Ishikawa (cell line): Measurements from ENCODE around the gene GABPB2.

Source experiments
- EP300 ChIP-seq: IDR thresholded peaks from 2 replicates; pipeline ENCODE4 v1.6.1; 2012; ENCODE audit warnings: borderline replicate concordance
- MAX ChIP-seq: IDR thresholded peaks from 2 replicates; pipeline ENCODE4 v1.6.1; 2012
- NFIC ChIP-seq: IDR thresholded peaks from 2 replicates; pipeline ENCODE4 v1.6.1; 2012
- REST ChIP-seq: IDR thresholded peaks from 2 replicates; pipeline ENCODE4 v1.6.1; 2012; ENCODE audit warnings: low read depth, mild to moderate bottlenecking
- TAF1 ChIP-seq: IDR thresholded peaks from 2 replicates; pipeline ENCODE4 v1.6.1; 2012; ENCODE audit warnings: low read depth, mild to moderate bottlenecking
- TEAD4 ChIP-seq: IDR thresholded peaks from 2 replicates; pipeline ENCODE4 v1.6.1; 2012
- YY1 ChIP-seq: IDR thresholded peaks from 2 replicates; pipeline ENCODE4 v1.6.1; 2012; ENCODE audit warnings: low read depth

DNA sequence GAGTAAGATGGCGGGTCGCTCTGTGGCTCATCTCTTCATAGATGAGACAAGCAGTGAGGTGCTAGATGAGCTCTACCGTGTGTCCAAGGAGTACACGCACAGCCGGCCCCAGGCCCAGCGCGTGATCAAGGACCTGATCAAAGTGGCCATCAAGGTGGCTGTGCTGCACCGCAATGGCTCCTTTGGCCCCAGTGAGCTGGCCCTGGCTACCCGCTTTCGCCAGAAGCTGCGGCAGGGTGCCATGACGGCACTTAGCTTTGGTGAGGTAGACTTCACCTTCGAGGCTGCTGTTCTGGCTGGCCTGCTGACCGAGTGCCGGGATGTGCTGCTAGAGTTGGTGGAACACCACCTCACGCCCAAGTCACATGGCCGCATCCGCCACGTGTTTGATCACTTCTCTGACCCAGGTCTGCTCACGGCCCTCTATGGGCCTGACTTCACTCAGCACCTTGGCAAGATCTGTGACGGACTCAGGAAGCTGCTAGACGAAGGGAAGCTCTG, 88.2 kb downstream of the GABPB2 start:
- no peak for TF ChIP-seq EP300
- TF ChIP-seq NFIC: no peak
- no peak for TF ChIP-seq TEAD4
- no peak for TF ChIP-seq REST
- no peak for TF ChIP-seq YY1
- TF ChIP-seq TAF1: no peak
- no peak for TF ChIP-seq MAX
